ENCODE data around the gene TEX14. TPM values are rescaled to one million over a fixed set of nuclear protein-coding genes. Genes with fewer than 3 reads are reported as not detected.
"Not testable (repeated sequence)": the region's sequence is repeated elsewhere in the genome, so short reads cannot be mapped to it uniquely, and the experiment has no call there.

TEX14 gene
- total RNA-seq, 2 donors from 2014 or later, result 0.42 to 0.60 TPM

DNA sequence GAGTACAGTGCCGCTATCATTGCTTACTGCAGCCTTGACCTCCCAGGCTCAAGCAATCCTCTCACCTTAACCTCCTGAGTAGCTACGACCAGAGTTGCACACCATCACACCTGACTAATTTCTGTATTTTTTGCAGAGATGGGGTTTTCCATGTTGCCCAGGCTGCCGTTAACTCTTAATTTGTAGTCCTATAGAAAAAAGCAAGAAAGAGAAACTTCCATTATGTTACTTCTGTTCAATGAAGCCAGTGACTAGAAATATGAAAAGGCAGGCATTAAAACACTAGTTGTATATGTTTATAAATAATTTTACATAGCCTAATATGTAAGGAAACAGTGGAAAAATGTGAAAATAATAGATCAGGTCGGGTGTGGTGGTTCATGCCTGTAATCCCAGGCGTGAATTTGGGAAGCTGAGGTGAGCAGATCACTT, 10.2 kb upstream of the TEX14 start:
- Mint-ChIP-seq H3K36me3 (ENCODE audit: low read depth) (peaks cover 3% of the 10 kb centered on the region), H3K27me3 (no peaks in the 10 kb centered on the region), H3K4me3 (no peak overlapping the region), H3K27ac (no peak overlapping the region), H3K4me1 (peaks cover 7% of the 10 kb centered on the region)
- no peak for DNase-seq
- no peak for ATAC-seq
- H3K9me3 ChIP-seq (ENCODE audit: control insufficient read depth, low read length, poor library complexity, severe bottlenecking), result no peaks in the 10 kb centered on the region

GRCh38 chr17:58699771-58700170, 7.9 kb upstream of the TEX14 start:
- no peaks in the 10 kb centered on the region for H3K9me3 ChIP-seq (ENCODE audit: control insufficient read depth, low read length, poor library complexity, severe bottlenecking)
- no peaks in the 10 kb centered on the region for H3K27me3 Mint-ChIP-seq
- no peak overlapping the region for H3K4me3 Mint-ChIP-seq
- H3K27ac Mint-ChIP-seq, result no peak overlapping the region
- DNase-seq, result no peak
- no peak for ATAC-seq
- peaks cover 8% of the 10 kb centered on the region for H3K4me1 Mint-ChIP-seq
- no peaks in the 10 kb centered on the region for H3K36me3 Mint-ChIP-seq (ENCODE audit: low read depth)

- no peak overlapping the region for H3K27ac Mint-ChIP-seq
- H3K27me3 Mint-ChIP-seq, result no peaks in the 10 kb centered on the region
- no peak for DNase-seq
- H3K9me3 ChIP-seq (ENCODE audit: control insufficient read depth, low read length, poor library complexity, severe bottlenecking), result no peaks in the 10 kb centered on the region
- no peak for ATAC-seq
- H3K36me3 Mint-ChIP-seq (ENCODE audit: low read depth), result no peaks in the 10 kb centered on the region
- no peak overlapping the region for H3K4me3 Mint-ChIP-seq
- H3K4me1 Mint-ChIP-seq, result peaks cover 23% of the 10 kb centered on the region
Measured at GRCh38 chr17:58694826-58695225, 3.0 kb upstream of the TEX14 start.

DNA sequence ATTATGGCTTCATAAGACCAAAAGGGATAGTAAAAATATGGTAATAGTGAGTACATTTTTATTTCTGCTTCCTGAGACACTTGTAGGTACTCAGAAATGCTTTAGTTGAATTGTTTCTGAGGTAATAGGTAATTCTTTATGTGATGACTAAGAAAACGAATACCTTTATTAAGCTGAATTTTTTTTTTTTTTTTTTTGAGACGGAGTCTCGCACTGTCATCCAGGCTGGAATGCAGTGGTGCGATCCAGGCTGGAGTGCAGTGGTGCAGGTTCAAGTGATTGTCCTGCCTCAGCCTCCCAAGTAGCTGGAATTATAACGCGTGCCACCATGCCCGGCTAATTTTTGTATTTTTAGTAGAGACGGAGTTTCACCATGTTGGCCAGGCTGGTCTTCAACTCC, 2.5 kb upstream of the TEX14 start:
- no peak overlapping the region for H3K27ac Mint-ChIP-seq
- H3K36me3 Mint-ChIP-seq (ENCODE audit: low read depth), result no peaks in the 10 kb centered on the region
- H3K9me3 ChIP-seq (ENCODE audit: control insufficient read depth, low read length, poor library complexity, severe bottlenecking), result no peaks in the 10 kb centered on the region
- no peak for DNase-seq
- no peak overlapping the region for H3K4me3 Mint-ChIP-seq
- no peak for ATAC-seq
- peaks cover 23% of the 10 kb centered on the region for H3K4me1 Mint-ChIP-seq
- H3K27me3 Mint-ChIP-seq, result no peaks in the 10 kb centered on the region

DNA sequence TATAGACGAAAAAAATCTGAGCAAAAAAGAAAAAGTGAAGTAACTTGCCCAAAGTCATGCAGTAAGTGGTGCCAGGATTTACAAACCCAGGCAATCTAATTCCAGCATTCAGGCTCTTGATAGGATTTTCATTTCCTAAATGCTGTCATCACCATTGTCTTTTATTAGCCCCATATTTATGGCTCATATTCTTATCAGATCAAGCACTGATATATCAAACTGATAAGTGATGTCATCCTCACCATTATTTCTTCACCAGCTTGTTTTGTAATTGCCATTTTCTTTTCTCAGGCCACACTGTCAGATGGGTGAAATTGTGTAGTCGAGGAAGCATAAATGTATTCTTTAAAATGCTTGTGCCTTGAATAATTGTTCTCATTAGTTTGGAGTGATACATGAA, 1.9 kb upstream of the TEX14 start:
- H3K4me3 Mint-ChIP-seq, result peak overlapping the region; percentile 96
- no peaks in the 10 kb centered on the region for H3K9me3 ChIP-seq (ENCODE audit: control insufficient read depth, low read length, poor library complexity, severe bottlenecking)

DNA sequence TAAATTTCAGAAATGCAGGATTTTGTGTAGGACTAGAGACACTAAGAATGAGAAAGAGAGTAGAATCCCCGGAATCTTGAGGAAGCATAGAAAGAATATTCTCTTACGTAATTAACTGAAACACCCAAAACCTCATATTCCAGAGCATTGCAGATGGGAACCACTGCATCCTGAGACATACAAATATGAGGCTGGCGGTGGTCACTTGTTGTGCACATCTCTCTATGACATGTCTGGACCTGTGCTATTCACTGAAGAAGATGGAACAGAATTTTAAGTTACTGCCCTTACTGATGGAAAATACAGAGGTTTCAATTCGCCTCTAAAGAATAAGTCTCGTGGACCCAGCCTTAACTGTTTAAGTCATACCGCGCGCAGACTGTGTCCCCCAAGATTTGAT, 1.4 kb upstream of the TEX14 start:
- Mint-ChIP-seq H3K36me3 (ENCODE audit: low read depth) (no peaks in the 10 kb centered on the region), H3K27ac (peak overlapping the region; percentile 98), H3K27me3 (no peaks in the 10 kb centered on the region)

More for the DNA sequence above, 1.9 kb upstream of the TEX14 start:
- Mint-ChIP-seq H3K36me3 (ENCODE audit: low read depth) (no peaks in the 10 kb centered on the region), H3K27ac (no peak overlapping the region), H3K27me3 (no peaks in the 10 kb centered on the region), H3K4me1 (peaks cover 23% of the 10 kb centered on the region)
- no peak for ATAC-seq
- no peak for DNase-seq

DNA sequence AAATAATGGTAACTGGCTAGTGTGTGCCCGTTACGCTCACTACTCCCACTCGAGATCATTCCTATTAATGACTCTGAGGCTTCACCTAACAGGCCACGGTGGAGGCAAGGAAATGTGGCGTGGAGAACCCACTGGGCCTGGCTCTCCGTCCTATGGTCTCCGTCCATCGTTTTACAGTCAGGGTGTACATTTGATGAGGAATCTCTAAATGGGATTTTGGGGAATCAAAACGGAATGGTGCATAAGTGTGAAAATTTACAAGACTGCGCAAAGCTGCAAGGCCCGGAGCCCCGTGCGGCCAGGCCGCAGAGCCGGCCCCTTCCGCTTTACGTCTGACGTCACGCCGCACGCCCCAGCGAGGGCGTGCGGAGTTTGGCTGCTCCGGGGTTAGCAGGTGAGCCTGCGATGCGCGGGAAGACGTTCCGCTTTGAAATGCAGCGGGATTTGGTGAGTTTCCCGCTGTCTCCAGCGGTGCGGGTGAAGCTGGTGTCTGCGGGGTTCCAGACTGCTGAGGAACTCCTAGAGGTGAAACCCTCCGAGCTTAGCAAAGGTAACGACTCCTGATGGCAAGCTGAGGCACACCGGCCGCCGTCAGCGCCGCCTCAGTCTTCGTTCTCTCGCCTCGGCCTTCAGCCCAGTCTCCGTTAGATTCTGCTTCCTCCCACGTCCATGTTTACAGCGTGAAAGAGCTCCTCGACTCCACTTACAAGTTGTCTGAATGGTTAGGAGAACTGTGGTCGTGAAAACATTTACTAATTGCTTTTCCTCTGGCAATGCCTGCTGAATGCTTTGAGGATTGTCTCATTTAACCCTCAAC, 602 bp upstream of the TEX14 start, which contains the start of gene RAD51C:
Gene RAD51C, plus strand, starts transcription at position 364 of the 817 bp plus-strand sequence. Its CDS starts 42 bp downstream, at position 406.
- H3K9me3 ChIP-seq (ENCODE audit: control insufficient read depth, low read length, poor library complexity, severe bottlenecking), result no peaks in the 10 kb centered on the region
- Mint-ChIP-seq H3K4me1 (peaks cover 23% of the 10 kb centered on the region), H3K27ac (peak within 1 kb of the TSS; percentile 98), H3K4me3 (peak within 1 kb of the TSS; percentile 96), H3K36me3 (ENCODE audit: low read depth) (no peaks in the 10 kb centered on the region), H3K27me3 (no peaks in the 10 kb centered on the region)
- DNase-seq, result peak; percentile 61 to 77 (median 62)
- peak; percentile 99 for ATAC-seq

More for the DNA sequence above, 1.4 kb upstream of the TEX14 start:
- DNase-seq (no peak), ATAC-seq (no peak)
- H3K4me1 Mint-ChIP-seq, result peaks cover 23% of the 10 kb centered on the region
- H3K4me3 Mint-ChIP-seq, result peak overlapping the region; percentile 96
- H3K9me3 ChIP-seq (ENCODE audit: control insufficient read depth, low read length, poor library complexity, severe bottlenecking), result no peaks in the 10 kb centered on the region

- ATAC-seq; H3K36me3 Mint-ChIP-seq (ENCODE audit: low read depth); H3K27ac Mint-ChIP-seq; H3K27me3 Mint-ChIP-seq; H3K9me3 ChIP-seq (ENCODE audit: control insufficient read depth, low read length, poor library complexity, severe bottlenecking); H3K4me3 Mint-ChIP-seq; DNase-seq: not testable (repeated sequence)
- H3K4me1 Mint-ChIP-seq, result peaks cover 21% of the 10 kb centered on the region
Measured at GRCh38 chr17:58690033-58690432, 1.8 kb downstream of the TEX14 start.

GRCh38 chr17:58688521-58688920, 3.3 kb downstream of the TEX14 start:
- peaks cover 3% of the 10 kb centered on the region for H3K36me3 Mint-ChIP-seq (ENCODE audit: low read depth)
- H3K27me3 Mint-ChIP-seq, result no peaks in the 10 kb centered on the region
- peaks cover 17% of the 10 kb centered on the region for H3K4me1 Mint-ChIP-seq
- no peak overlapping the region for H3K27ac Mint-ChIP-seq
- ATAC-seq (no peak), DNase-seq (no peak)
- no peak overlapping the region for H3K4me3 Mint-ChIP-seq
- no peaks in the 10 kb centered on the region for H3K9me3 ChIP-seq (ENCODE audit: control insufficient read depth, low read length, poor library complexity, severe bottlenecking)

GRCh38 chr17:58686980-58687379, 4.9 kb downstream of the TEX14 start:
- DNase-seq (no peak), ATAC-seq (no peak)
- H3K9me3 ChIP-seq (ENCODE audit: control insufficient read depth, low read length, poor library complexity, severe bottlenecking), result no peaks in the 10 kb centered on the region
- Mint-ChIP-seq H3K4me3 (no peak overlapping the region), H3K27ac (no peak overlapping the region), H3K27me3 (no peaks in the 10 kb centered on the region), H3K4me1 (peaks cover 4% of the 10 kb centered on the region), H3K36me3 (ENCODE audit: low read depth) (peaks cover 3% of the 10 kb centered on the region)

- not testable (repeated sequence) for ATAC-seq; H3K27me3 Mint-ChIP-seq; H3K4me3 Mint-ChIP-seq; H3K36me3 Mint-ChIP-seq (ENCODE audit: low read depth); H3K9me3 ChIP-seq (ENCODE audit: control insufficient read depth, low read length, poor library complexity, severe bottlenecking); H3K27ac Mint-ChIP-seq; DNase-seq; H3K4me1 Mint-ChIP-seq
Measured at GRCh38 chr17:58684462-58684861, 7.4 kb downstream of the TEX14 start.

DNA sequence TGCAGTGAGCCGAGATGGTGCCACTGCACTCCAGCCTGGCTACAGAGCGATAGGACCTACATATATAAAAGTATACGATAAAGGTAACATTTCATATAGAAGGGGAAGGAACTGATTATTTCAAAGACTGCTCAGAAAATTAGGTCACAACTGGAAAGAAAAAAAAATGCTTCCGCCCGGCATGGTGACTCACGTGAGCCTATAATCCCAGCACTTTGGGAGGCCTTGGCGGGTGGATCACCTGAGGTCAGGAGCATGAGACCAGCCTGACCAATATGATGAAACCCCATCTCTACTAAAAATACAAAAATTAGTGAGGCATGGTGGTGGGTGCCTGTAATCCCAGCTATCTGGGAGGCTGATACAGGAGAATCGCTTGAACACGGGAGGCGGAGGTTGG, 7.8 kb downstream of the TEX14 start:
- Mint-ChIP-seq H3K27me3 (no peaks in the 10 kb centered on the region), H3K36me3 (ENCODE audit: low read depth) (peaks cover 3% of the 10 kb centered on the region), H3K4me1 (peaks cover 6% of the 10 kb centered on the region), H3K27ac (peak overlapping the region; percentile 6), H3K4me3 (no peak overlapping the region)
- no peaks in the 10 kb centered on the region for H3K9me3 ChIP-seq (ENCODE audit: control insufficient read depth, low read length, poor library complexity, severe bottlenecking)
- DNase-seq (no peak), ATAC-seq (no peak)

- no peaks in the 10 kb centered on the region for H3K9me3 ChIP-seq (ENCODE audit: control insufficient read depth, low read length, poor library complexity, severe bottlenecking)
- Mint-ChIP-seq H3K36me3 (ENCODE audit: low read depth) (no peaks in the 10 kb centered on the region), H3K4me1 (peaks cover 5% of the 10 kb centered on the region), H3K27ac (no peak overlapping the region), H3K4me3 (no peak overlapping the region), H3K27me3 (no peaks in the 10 kb centered on the region)
- ATAC-seq (no peak), DNase-seq (no peak)
Measured at GRCh38 chr17:58680038-58680369, 11.8 kb downstream of the TEX14 start.
